Stomach (tissue), 19 donors: ENCODE measurements around the gene GNG4. TPM values are rescaled to one million over a fixed set of nuclear protein-coding genes. Genes with fewer than 3 reads are reported as not detected.
A peak's percentile ranks its signal among the peaks of the same experiment; 100 is the strongest.

Experiments
- DNase-seq, 2 donors: peaks; one replicate each; pipeline versions ENCODE4 v3.0.0 to v3.0.0-alpha.2; 2013 to 2019
- H3K27ac ChIP-seq, 5 donors: fragments of 200-600 bp in 4 of 5; sonication (generic) in 4 of 5; one replicate each; pipeline ENCODE4 v1.5.1; 2013 to 2019; ENCODE audit warnings: mild to moderate bottlenecking in 1 of 5, moderate library complexity in 1 of 5
- H3K27me3 ChIP-seq, 3 donors: fragments of 200-600 bp; sonication (generic); one replicate each; pipeline ENCODE4 v1.5.1; 2017 to 2019; ENCODE audit warnings: mixed run types in 1 of 3
- H3K36me3 ChIP-seq, 4 donors: fragments of 200-600 bp; sonication (generic); 1 replicate in 3 of 4; 2 replicates in 1 of 4; pipeline ENCODE4 v1.5.1; 2016 to 2019
- H3K4me1 ChIP-seq, 4 donors: fragments of 200-600 bp; sonication (generic); one replicate each; pipeline ENCODE4 v1.5.1; 2016 to 2019
- H3K4me3 ChIP-seq, 4 donors: fragments of 200-600 bp; sonication (generic) in 3 of 4; one replicate each; pipeline ENCODE4 v1.5.1; 2016 to 2019; ENCODE audit warnings: mild to moderate bottlenecking in 1 of 4
- H3K9me3 ChIP-seq, 4 donors: fragments of 200-600 bp; sonication (generic); one replicate each; pipeline ENCODE4 v1.5.1; 2016 to 2019
- CTCF ChIP-seq, 7 experiments: fragments of 450-650 bp in 4 of 7; fragments of 200-600 bp in 3 of 7; sonication (generic) in 3 of 7; IDR thresholded peaks; one replicate each; pipeline ENCODE4 v1.5.1; 2016 to 2019; ENCODE audit warnings: antibody characterized with exemption in 7 of 7, control low read depth in 2 of 7, mild to moderate bottlenecking in 1 of 7
- EP300 ChIP-seq: sonication (generic); formaldehyde crosslinking; IDR thresholded peaks from one replicate; pipeline ENCODE4 v1.6.1; 2017; ENCODE audit warnings: antibody characterized with exemption
- POLR2A ChIP-seq, 4 donors: fragments of 450-650 bp; IDR thresholded peaks; one replicate each; pipeline ENCODE4 v1.6.1; 2016; ENCODE audit warnings: antibody characterized with exemption in 4 of 4, control low read depth in 2 of 4, mild to moderate bottlenecking in 1 of 4, moderate library complexity in 1 of 4
- POLR2AphosphoS5 ChIP-seq, 3 donors: sonication (generic); formaldehyde crosslinking; IDR thresholded peaks; one replicate each; pipeline ENCODE4 v1.6.1; 2016; ENCODE audit warnings: antibody characterized with exemption in 3 of 3
- WGBS, 5 donors: extraction: QIAGEN DNeasy Blood & Tissue Kit in 3 of 5; methylation state at CpG; one replicate each; pipeline versions ENCODE4 v1.1.5 to v1.1.7; 2013 to 2018; 5-methylcytosine and 5-hydroxymethylcytosine counted together
- intact Hi-C: fragments of 100-400 bp; cut with DNase I; formaldehyde crosslinking; loops from one replicate; pipeline ENCODE4 v1.15.1; 2023; ENCODE audit warnings: low total_unique reads
- long read RNA-seq, 10 donors: transcript quantifications; one replicate each; lab custom pipeline, GENCODE V29; 2026
- polyA plus RNA-seq, 3 donors: library from polyadenylated mRNA; stranded (reverse); fragments of 200-250 nt; gene quantifications; one replicate each; pipeline ENCODE4 v1.2.3, GENCODE V29; 2013
- total RNA-seq, 5 donors: library from RNA; depleted of rRNA; stranded (reverse); fragments of >200 nt; gene quantifications; one replicate each; pipeline versions ENCODE4 v1.1.0 to v1.2.3, GENCODE V29; 2014 to 2016
- donor health status: healthy with polysubstance abuse.
- donor health status: Bipolar disorder and iron deficiency.
- donor health status: healthy.

The GNG4 gene
- total RNA-seq (1 to 10 TPM in 2 of 5 donors, under 1 TPM in 2, not detected in 1; 0.58 to 1.5 (median 0.94) TPM), polyA plus RNA-seq (1 to 10 TPM; 1.4 to 5.1 (median 4.6) TPM)
- long read RNA-seq, donor 1, full-length matches to known transcripts, result 6 of 6 reads
- long read RNA-seq, donor 1, partial matches to known transcripts, result 0 of 6 reads
- long read RNA-seq, donor 1, other reads (novel, unspliced or antisense), result 0 of 6 reads
- long read RNA-seq, donor 2, full-length matches to known transcripts, result 3 of 3 reads
- long read RNA-seq, donor 2, partial matches to known transcripts, result 0 of 3 reads
- long read RNA-seq, donor 2, other reads (novel, unspliced or antisense), result 0 of 3 reads
- long read RNA-seq, donor 3, full-length matches to known transcripts, result 2 of 2 reads
- long read RNA-seq, donor 3, partial matches to known transcripts, result 0 of 2 reads
- long read RNA-seq, donor 3, other reads (novel, unspliced or antisense), result 0 of 2 reads
- long read RNA-seq, donor 4, result 0 reads
- long read RNA-seq, donor 5, full-length matches to known transcripts, result 3 of 3 reads
- long read RNA-seq, donor 5, partial matches to known transcripts, result 0 of 3 reads
- long read RNA-seq, donor 5, other reads (novel, unspliced or antisense), result 0 of 3 reads
- long read RNA-seq, donor 6, result 0 reads
- long read RNA-seq, donor 7, full-length matches to known transcripts, result 6 of 6 reads
- long read RNA-seq, donor 7, partial matches to known transcripts, result 0 of 6 reads
- long read RNA-seq, donor 7, other reads (novel, unspliced or antisense), result 0 of 6 reads
- long read RNA-seq, donor 8, full-length matches to known transcripts, result 2 of 2 reads
- long read RNA-seq, donor 8, partial matches to known transcripts, result 0 of 2 reads
- long read RNA-seq, donor 8, other reads (novel, unspliced or antisense), result 0 of 2 reads
- long read RNA-seq, donor 9, result 0 reads
- long read RNA-seq, donor 10, full-length matches to known transcripts, result 1 of 1 reads
- long read RNA-seq, donor 10, partial matches to known transcripts, result 0 of 1 reads
- long read RNA-seq, donor 10, other reads (novel, unspliced or antisense), result 0 of 1 reads

- H3K36me3 ChIP-seq, result no peaks in the 10 kb centered on the region
- intact Hi-C loops, result no loop called here
These were observed at the start of gene GNG4 for GRCh38 chr1:235649368-235650163. GNG4 (minus strand) TSS chr1:235649784; CDS start chr1:235583838, 65,946 bp downstream.

GRCh38 chr1:235697508-235697907, 47.9 kb upstream of the GNG4 start:
- no peaks in the 10 kb centered on the region for H3K4me1 ChIP-seq
- no peak overlapping the region for H3K27ac ChIP-seq
- no peak for TF ChIP-seq POLR2AphosphoS5 (IDR thresholded peaks at IDR 0.05)
- no peak for TF ChIP-seq EP300
- TF ChIP-seq POLR2A (IDR thresholded peaks at IDR 0.05), result no peak
- no peak for TF ChIP-seq CTCF (IDR thresholded peaks at IDR 0.05)
- DNase-seq, result no peak
- no peak overlapping the region for H3K4me3 ChIP-seq
- peaks cover 17 to 97% (median 94%) of the 10 kb centered on the region in 4 donors for H3K36me3 ChIP-seq
- 80 to 93% (median 87%) methylated on average over 2 of the region's 2 CpGs for WGBS, 5 donors
- no peaks in the 10 kb centered on the region for H3K27me3 ChIP-seq
- no peaks in the 10 kb centered on the region for H3K9me3 ChIP-seq
- intact Hi-C loops, result no loop called here

More at GRCh38 chr1:235649368-235650163, at the start of gene GNG4:
- WGBS, 5 donors, result 0 to 1% (median 1%) methylated on average over 14 to 111 of the region's 111 CpGs
- DNase-seq, result peak in 1 of 2 donors; percentile 79
- Histone ChIP-seq H3K27ac (peak within 1 kb of the TSS; percentile 22 to 62 (median 50)), H3K9me3 (peaks cover 0 to 5% (median 2%) of the 10 kb centered on the region in 4 donors), H3K27me3 (peaks cover 0 to 91% (median 54%) of the 10 kb centered on the region in 3 donors), H3K4me1 (peaks cover 25 to 32% (median 30%) of the 10 kb centered on the region in 4 donors), H3K4me3 (peak within 1 kb of the TSS; percentile 51 to 75 (median 58))
- TF ChIP-seq CTCF (IDR thresholded peaks at IDR 0.05) (no peak), POLR2A (IDR thresholded peaks at IDR 0.05) (no peak), EP300 (no peak), POLR2AphosphoS5 (IDR thresholded peaks at IDR 0.05) (no peak)

GRCh38 chr1:235689356-235689755, 39.8 kb upstream of the GNG4 start:
- Histone ChIP-seq H3K9me3 (no peaks in the 10 kb centered on the region), H3K27ac (no peak overlapping the region), H3K36me3 (peaks cover 15 to 96% (median 95%) of the 10 kb centered on the region in 4 donors), H3K4me1 (no peaks in the 10 kb centered on the region), H3K27me3 (no peaks in the 10 kb centered on the region), H3K4me3 (no peak overlapping the region)
- no peak for DNase-seq
- intact Hi-C loops, result no loop called here
- TF ChIP-seq CTCF (IDR thresholded peaks at IDR 0.05) (no peak), POLR2A (IDR thresholded peaks at IDR 0.05) (no peak)
- 93 to 98% (median 95%) methylated on average over 4 of the region's 4 CpGs for WGBS, 5 donors
